Measurements from ENCODE around the gene SKAP1. TPM values are rescaled to one million over a fixed set of nuclear protein-coding genes. Genes with fewer than 3 reads are reported as not detected.
"Not testable (repeated sequence)": the region's sequence is repeated elsewhere in the genome, so short reads cannot be mapped to it uniquely, and the experiment has no call there.

SKAP1 gene
- total RNA-seq, 1 donor from 2014 or later = 112 TPM

DNA sequence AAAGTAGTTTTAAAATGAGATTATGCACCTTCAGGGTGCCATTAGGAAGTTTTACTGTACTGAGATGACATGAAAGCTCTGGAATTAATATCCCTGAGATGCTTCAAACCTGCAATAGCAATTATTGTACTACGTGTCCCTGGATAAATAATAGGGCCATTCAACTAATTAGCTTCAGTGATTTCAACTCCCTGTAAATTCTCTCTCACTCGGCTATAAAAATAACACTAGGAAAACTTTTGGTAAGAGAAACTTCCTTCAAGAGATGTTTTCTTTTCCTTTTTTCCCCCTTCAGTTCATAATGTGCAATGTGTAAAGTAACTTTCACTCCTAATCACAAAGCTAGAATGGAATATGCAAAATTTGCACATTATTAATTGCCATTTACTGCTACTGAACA is 176.0 kb downstream of the SKAP1 start:
- intact Hi-C loops (cut with micrococcal nuclease) = no loop called here

GRCh38 chr17:48251950-48252349 is 178.1 kb downstream of the SKAP1 start:
- intact Hi-C loops (cut with micrococcal nuclease) = no loop called here

DNA sequence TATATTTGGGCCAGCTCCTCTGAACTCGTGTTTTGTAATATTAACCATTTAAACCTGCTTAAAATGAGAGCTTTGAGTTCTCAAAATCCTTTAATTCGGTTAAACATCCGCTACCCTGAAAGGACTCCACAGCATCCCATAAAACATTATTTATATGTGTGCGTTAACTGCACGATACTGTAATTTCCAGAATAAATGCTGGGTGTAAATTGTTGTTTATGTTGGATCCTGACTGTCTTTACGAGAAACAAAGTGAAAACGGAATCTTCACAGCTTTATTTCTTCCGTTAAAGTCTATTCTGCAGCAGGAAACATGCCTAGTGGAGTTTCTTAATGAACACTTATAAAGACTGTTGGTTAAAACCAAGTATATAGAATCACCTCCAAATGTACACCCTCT is 179.1 kb downstream of the SKAP1 start:
- intact Hi-C loops (cut with micrococcal nuclease) = no loop called here

- intact Hi-C loops (cut with micrococcal nuclease) = not testable (repeated sequence)
Measured at GRCh38 chr17:48250059-48250458, 180.0 kb downstream of the SKAP1 start.

- intact Hi-C loops (cut with micrococcal nuclease) = no loop called here
Measured at GRCh38 chr17:48247603-48248002, 182.4 kb downstream of the SKAP1 start.

- intact Hi-C loops (cut with micrococcal nuclease) = no loop called here
Measured at GRCh38 chr17:48247038-48247437, 183.0 kb downstream of the SKAP1 start.

DNA sequence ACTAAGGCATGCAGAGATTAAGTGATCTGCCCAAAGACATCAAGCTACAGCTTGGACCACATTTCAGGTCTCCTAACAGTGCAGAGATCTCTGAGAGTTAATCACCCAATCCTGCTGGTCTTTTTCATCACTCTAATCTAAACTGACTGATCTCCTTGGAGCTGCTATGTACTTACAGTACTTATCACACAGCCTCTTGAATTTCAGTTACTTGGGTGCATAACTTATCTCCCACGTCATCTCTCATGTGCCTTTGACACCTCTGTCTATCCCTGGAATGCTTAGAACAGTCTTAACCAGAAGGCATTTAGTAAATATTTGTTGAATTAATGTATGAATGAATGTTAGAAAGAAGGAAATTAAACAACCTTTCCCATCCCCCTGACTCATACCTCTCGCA is 183.4 kb downstream of the SKAP1 start:
- intact Hi-C loops (cut with micrococcal nuclease) = no loop called here

GRCh38 chr17:48245465-48246033 is 184.5 kb downstream of the SKAP1 start:
- intact Hi-C loops (cut with micrococcal nuclease) = not testable (repeated sequence)

GRCh38 chr17:48244814-48245213 is 185.2 kb downstream of the SKAP1 start:
- intact Hi-C loops (cut with micrococcal nuclease) = no loop called here

DNA sequence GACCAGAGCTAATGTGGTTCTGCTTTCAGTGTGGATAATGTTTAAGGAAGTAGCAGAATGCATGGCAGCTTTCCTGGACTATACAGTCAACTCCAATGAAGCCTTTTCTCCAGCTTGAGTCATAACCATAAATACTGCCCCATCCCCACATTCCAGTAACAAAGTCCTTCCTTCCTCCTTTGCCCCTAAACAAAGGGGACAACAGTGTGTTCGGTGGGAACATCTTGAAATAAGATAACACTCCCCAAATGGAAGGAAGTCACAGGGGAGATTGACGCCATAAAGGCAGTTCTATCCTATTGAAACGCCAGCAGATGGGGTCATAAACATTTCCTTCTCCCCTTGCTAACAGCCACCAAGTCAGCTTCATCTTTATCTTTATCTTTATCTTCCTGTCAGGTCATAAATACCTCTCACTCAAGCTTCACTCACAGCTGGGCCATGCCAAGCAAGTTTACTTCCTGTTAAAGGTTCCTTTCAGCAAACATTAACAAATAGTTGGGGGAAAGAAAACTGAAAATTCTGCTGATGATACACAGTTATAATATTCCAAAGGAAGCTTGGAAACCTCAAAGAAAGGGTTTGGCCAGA is 185.8 kb downstream of the SKAP1 start:
- intact Hi-C loops (cut with micrococcal nuclease) = no loop called here

DNA sequence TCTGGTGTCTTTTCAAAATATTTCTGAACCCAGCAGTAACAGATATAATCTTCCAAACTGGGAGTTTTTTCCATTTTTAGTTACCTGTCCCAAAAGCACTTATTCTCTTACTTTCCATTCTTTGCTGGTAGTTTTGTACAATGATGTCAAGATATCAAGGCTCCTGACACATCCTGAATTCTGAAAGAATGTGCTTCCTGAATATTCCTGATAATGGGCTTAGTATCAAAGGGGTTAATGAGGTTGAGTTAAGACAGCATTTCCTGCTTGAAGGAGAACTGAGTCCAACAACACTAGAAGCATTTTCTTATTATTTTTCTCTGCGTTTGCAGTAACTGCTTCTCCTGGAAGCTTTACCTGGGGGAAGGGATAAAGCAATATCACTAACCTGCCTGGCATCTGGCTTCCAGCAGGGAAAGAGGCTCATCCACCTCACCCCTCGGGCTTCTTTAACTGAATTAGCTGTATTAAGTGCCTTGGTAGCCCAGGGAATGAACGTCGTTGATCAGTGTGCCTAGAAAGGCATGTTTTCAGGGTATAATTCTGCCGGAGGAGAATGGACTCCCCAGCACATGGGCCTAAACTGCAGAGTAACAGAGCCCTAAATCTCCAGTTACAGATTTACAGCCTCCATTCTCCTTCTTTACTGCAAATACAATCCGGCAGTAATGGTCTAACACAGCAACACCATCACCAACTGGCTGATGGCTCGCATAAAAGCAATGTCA is 188.1 kb downstream of the SKAP1 start:
- intact Hi-C loops (cut with micrococcal nuclease) = no loop called here

DNA sequence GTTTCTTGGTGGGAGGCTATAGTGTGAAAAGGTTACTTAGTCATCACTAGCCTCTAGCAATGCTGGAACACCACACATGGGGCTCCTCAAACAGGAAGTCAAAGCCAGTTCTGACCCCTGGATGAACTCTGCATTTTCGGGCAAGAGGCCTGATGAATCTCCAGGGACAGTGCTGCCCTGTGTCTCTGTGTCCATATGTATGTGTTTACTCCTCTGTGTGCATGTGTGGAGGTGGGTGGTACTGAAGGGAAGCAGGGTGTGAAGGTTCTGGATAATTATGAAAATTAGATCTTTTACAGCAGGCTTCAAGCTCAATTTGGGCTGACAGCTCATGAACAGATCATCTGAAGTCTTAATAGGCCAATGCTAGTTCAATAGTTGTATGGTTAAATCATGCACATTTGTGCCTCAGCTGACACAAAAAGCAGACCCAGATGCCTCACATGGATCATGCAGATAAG is 188.9 kb downstream of the SKAP1 start:
- intact Hi-C loops (cut with micrococcal nuclease) = no loop called here

DNA sequence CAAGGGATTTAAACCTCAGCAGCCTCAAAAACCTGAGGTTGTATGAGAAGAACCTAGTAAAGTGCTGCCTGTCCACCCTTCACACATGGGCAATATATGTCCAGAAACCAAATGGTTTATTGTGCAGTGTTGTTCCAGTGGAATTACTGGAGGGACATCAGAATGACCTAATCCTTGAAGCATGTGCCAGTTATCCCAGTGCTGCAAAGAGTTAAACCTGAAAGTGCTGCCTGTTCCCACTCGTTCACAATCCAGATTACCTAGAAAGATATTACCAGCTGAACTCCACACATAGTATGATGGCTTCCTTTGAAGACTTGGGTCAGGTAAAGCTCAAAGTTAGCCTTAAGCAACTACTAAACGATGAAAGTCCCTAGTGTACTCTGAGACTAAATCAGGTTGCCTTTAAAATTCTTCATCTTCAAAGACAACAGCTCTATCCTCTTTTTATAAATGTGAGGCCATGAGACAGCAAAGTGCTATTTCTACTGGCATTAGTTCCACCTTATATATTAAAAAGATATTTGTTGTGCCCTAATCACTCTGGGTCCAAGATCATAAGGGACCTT is 189.4 kb downstream of the SKAP1 start:
- intact Hi-C loops (cut with micrococcal nuclease) = no loop called here

DNA sequence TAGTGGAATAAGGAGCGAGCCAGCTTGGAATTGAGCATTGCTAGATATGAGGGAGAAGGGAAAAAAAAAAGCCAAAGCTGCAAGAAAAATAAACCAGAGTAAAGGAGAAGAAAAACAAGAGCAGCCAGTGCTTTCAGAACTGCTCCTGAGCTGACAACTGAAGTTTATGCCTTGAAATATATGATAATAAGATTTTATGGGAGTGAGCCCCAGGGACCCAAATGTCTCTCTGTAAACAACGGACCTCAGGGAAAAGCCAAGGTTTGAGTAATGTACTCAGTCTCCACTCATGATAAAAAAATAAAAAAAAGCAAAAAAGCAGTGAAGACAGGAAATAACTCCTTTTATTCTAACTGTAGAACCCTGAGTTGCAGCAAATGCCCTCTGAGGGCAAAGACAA is 189.9 kb downstream of the SKAP1 start:
- intact Hi-C loops (cut with micrococcal nuclease) = no loop called here

- intact Hi-C loops (cut with micrococcal nuclease) = no loop called here
Measured at GRCh38 chr17:48239603-48239995, 190.4 kb downstream of the SKAP1 start.

GRCh38 chr17:48238933-48239602 is 190.9 kb downstream of the SKAP1 start:
- intact Hi-C loops (cut with micrococcal nuclease) = no loop called here

DNA sequence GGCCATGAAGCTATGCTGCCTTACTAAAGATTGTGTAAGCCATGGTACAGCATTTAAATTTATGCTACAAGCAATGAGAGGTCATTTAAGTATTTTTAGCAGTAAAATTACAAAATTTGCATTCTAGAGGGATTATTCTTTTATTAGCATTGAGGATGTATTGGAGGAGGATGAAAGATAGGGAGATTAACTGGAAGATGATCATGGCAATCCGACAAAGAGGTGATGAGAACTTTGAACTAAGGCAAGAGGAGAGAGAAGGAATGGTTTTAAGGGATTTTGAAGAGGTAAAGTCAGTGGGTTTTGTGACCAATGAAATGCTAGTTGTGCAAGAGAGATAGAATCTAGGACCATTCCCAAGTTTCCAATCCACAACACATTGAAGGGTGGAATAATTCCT is 192.6 kb downstream of the SKAP1 start:
- intact Hi-C loops (cut with micrococcal nuclease) = no loop called here

GRCh38 chr17:48236681-48237134 is 193.3 kb downstream of the SKAP1 start:
- intact Hi-C loops (cut with micrococcal nuclease) = no loop called here

- intact Hi-C loops (cut with micrococcal nuclease) = no loop called here
Measured at GRCh38 chr17:48234922-48235321, 195.1 kb downstream of the SKAP1 start.

DNA sequence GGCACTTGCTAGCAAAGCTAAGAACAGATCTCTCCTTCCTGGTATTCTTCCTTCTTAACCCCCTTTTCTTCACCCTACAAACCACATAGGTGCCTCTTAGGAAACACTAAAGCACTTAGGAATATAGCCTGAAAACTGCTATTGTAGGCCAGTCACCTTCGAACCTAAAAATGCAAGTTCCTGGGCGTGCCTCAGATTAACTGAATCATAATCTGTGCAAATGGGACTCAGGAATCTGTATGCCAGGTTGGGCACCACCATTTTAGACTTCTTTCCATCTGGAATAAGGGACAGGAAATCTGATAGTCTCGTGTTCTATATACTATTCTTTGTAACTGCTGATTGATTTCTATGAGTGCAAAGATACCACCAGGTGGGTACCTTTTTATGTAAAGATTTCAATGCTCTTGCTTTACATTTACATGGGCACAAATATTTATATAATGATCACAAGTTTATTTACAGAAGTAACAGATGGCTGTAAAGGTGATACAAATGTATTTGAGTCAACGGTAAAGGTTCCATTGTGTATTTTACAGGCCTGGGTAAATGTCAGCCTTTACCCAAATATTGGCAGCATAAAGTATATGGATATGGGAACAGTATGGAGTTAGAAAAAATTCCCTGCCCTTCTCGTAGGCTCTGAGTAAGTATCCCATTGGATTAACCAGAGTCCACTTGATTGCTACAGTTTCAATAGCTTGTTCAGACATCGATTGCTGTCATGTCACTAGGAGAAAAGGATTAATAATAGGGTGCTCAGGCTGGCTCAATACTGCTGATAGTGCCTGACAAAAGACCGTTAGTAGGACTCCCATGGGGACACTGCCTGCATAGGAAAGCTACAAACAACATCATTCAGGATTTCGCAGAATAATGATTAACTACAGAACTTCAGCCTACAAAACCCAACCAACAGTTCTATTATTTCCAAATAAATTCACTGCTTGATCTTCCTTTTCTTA is 197.7 kb downstream of the SKAP1 start:
- intact Hi-C loops (cut with micrococcal nuclease) = no loop called here

DNA sequence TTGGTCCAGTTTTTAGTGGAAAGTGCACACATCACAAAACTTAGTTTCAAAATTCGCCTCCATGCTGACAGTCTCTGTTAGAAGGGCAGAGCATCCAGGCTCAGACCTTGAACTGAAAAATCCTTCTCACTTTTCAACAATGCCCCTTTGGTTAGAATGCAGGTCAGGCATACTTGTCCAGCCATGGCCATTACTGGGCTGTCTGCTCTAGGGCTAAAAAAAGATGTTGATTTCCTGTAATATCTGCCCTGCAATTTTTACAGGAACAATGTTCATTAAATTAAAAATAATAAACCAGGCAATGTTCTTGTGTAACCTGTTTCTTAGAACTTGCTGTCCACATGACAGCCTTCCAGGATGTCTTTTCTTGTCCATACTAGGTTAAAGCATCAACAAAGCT is 200.1 kb downstream of the SKAP1 start:
- intact Hi-C loops (cut with micrococcal nuclease) = no loop called here
